Fibroblast of the aortic adventitia (primary cell): ENCODE measurements around the gene FAM163A. TPM values are rescaled to one million over a fixed set of nuclear protein-coding genes. Genes with fewer than 3 reads are reported as not detected.

Experiments
- DNase-seq: peaks from one replicate; pipeline ENCODE4 v3.0.0-alpha.2; 2010; ENCODE audit warnings: low read depth
- H3K4me3 ChIP-seq: 2 replicates; pipeline ENCODE4 v1.5.1; 2011; ENCODE audit warnings: low read depth, mild to moderate bottlenecking, control low read depth, low read length, moderate library complexity
- total RNA-seq: library from RNA; depleted of rRNA; stranded (reverse); fragments of >200 nt; gene quantifications from 2 replicates; pipeline ENCODE4 v1.2.3, GENCODE V29; 2012; ENCODE audit warnings: low replicate concordance
- TF ChIP-seq, protein P1 (sequence below): IDR thresholded peaks from 2 replicates; pipeline ENCODE4 v1.5.1; 2011; ENCODE audit warnings: mild to moderate bottlenecking, low read length, control low read depth, inconsistent platforms; ENCODE audit not compliant: insufficient read depth

The FAM163A gene
- total RNA-seq, 1 donor, result not detected

DNA sequence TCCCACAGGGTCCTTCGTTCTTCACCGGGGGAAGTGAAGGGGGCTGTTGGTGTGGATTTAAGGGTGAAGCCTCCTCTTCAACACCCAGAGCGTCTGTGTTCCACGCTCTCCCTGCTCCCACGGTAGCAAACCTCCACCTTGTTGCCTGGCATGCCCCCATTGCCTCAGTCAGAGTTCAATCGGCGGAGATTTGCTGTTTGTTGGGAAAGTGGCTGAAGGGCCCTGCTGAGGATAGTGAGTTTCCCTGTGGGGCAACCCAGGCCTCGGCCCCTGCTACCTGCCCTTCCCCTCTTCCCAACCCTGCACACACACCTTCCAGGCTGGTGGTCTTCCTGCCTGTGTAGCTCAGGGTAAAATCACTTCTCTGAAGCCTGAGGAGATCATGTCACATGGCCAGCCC is 74.0 kb downstream of the FAM163A start:
- no peak overlapping the region for H3K4me3 ChIP-seq
- TF ChIP-seq, protein P1, sequence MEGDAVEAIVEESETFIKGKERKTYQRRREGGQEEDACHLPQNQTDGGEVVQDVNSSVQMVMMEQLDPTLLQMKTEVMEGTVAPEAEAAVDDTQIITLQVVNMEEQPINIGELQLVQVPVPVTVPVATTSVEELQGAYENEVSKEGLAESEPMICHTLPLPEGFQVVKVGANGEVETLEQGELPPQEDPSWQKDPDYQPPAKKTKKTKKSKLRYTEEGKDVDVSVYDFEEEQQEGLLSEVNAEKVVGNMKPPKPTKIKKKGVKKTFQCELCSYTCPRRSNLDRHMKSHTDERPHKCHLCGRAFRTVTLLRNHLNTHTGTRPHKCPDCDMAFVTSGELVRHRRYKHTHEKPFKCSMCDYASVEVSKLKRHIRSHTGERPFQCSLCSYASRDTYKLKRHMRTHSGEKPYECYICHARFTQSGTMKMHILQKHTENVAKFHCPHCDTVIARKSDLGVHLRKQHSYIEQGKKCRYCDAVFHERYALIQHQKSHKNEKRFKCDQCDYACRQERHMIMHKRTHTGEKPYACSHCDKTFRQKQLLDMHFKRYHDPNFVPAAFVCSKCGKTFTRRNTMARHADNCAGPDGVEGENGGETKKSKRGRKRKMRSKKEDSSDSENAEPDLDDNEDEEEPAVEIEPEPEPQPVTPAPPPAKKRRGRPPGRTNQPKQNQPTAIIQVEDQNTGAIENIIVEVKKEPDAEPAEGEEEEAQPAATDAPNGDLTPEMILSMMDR, result no peak
- DNase-seq, result no peak

DNA sequence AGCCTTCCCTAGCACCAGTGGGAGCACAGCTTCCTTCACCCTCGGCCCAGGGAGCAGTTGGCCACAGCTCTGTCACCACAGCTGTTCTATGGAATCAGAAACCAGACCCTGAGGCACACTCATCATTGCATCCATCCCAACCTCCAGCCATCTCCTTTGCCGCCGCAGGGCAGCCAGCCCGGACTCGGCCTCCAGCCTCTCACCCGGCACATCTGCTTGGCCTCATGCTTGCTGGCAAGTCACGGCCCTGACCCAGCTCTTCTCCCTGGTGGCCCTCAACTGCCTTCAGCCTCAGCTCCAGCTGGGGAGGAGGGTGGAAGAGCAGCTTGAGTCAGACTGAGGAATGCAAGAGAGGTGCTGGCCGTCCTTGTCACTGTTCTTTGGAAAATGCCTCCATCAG is 74.7 kb downstream of the FAM163A start:
- no peak overlapping the region for H3K4me3 ChIP-seq
- TF ChIP-seq, protein P1, result no peak
- peak; percentile 26 for DNase-seq

DNA sequence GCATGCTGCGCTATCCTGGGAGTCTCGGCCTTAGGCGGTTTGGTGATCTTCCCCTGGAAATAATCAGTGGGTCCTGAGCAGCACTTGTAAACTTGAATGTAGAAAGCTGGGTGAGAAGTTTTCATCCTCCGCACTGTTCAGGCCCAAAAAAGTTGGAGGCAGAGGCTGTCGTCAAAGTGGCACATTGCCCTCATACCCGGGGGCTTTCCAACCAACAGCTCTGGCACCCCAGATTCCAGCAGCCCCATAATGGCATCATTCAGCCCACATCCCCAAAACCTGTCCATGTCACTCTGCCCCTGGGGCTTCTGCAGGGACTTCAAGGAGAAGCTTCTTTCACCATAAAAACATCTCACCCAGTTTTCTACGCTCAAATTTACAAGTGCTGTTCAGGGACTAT is 75.2 kb downstream of the FAM163A start:
- TF ChIP-seq, protein P1, result no peak
- no peak overlapping the region for H3K4me3 ChIP-seq
- DNase-seq, result no peak

DNA sequence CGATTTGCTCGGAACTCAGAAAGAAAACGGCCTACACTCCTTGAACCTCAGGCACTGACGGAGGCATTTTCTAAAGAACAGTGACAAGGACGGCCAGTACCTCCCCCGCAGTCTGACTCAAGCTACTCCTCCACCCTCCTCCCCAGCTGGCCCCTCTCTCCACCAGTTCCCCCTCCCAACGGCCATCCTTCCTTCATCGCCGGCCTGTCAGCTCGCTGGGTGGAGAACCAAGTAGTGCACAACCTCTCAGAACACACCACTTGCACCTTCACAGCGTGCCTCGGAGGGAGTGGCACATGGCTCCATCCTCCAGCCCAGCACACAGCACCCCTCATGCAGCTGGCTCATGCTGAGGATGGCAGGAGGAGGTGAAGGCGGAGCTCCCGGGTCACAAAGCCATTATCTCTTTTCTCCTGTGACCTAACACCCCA is 75.7 kb downstream of the FAM163A start:
- no peak for DNase-seq
- TF ChIP-seq, protein P1, result no peak

DNA sequence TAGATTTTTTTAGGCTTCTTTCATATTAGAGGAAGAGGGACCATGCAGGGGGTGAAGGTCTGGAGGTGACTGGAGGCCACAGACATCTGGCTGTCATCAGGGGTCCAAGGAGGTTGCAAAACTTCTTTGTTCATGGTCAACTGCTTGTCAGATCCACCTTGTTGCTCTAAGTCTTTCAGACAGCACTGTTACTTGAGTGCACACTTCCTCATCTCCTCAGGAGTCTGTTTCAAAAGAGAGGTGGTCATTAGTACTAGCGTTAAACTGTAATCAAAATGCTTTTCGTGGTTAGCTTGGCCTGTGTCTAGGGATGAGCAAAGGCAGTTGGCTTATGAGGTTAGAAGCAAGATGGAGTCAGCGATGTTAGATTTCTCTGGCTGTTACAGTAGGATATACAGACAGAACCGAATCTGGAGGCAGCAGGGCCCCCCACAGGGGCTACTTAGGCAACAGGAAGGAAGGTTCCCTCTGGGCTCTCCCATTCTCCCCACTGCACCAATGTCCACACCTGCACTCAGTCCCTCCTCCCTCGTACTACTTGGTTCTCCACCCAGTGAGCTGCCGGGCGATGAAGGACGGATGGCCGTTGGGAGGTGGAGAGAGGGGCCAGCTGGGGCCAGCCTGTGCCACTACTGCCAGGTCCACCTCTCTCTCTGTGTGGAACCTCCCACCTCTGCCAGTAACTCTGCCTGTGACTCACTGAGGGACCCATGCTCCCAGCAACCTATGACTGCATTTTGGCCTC is 77.3 kb downstream of the FAM163A start:
- TF ChIP-seq, protein P1, result no peak
- no peak overlapping the region for H3K4me3 ChIP-seq
- DNase-seq, result no peak

More for the DNA sequence above, 75.7 kb downstream of the FAM163A start:
- no peak overlapping the region for H3K4me3 ChIP-seq

DNA sequence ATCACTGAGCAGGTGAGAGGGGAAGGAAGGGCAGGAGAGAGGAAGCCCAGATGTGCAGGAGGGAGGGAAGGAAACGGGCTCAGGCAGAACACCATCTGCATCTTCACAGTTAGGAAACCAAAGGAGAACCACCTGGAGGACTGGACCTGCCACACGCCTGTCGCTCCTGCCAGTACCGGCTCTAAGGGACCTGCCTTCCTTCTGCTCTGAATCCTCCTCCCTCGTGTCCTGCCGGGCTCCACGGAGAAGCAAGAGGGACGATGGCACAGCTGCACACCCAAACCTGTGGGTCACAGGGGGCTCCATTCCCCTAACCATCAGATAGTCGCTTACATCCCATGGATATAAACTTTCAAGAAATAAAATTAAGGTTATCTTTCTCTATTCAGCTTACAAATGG is 78.4 kb downstream of the FAM163A start:
- no peak for DNase-seq
- H3K4me3 ChIP-seq, result no peak overlapping the region
- TF ChIP-seq, protein P1, result no peak

DNA sequence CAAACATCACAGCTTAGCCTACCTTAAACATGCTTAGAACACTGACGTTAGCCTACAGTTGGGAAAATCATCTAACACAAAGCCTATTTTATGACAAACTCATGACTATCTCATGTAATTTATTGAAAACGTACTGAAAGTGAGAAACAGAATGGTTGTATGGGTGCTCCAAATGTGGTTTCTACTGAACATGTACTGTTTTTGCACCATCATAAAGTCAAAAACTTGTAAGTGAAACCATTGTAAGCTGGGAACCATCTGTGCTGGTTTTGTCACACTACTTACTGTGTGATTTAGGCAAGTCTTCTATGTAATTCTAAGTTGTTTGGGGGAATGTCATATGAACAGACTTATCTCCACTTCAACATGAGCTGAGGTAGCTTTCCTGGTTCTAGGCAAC is 79.0 kb downstream of the FAM163A start:
- H3K4me3 ChIP-seq, result no peak overlapping the region
- TF ChIP-seq, protein P1, result no peak
- DNase-seq, result no peak
